SIG-M5 treated with dmso at 0.1 percent for 504 hours (cell line): ENCODE data around the gene C2CD5.

Source experiments
- DNase-seq: peaks from one replicate; lab custom pipeline; 2025; ENCODE audit not compliant: unreplicated experiment; lab: John Stamatoyannopoulos, UW

The C2CD5 gene, protein sequence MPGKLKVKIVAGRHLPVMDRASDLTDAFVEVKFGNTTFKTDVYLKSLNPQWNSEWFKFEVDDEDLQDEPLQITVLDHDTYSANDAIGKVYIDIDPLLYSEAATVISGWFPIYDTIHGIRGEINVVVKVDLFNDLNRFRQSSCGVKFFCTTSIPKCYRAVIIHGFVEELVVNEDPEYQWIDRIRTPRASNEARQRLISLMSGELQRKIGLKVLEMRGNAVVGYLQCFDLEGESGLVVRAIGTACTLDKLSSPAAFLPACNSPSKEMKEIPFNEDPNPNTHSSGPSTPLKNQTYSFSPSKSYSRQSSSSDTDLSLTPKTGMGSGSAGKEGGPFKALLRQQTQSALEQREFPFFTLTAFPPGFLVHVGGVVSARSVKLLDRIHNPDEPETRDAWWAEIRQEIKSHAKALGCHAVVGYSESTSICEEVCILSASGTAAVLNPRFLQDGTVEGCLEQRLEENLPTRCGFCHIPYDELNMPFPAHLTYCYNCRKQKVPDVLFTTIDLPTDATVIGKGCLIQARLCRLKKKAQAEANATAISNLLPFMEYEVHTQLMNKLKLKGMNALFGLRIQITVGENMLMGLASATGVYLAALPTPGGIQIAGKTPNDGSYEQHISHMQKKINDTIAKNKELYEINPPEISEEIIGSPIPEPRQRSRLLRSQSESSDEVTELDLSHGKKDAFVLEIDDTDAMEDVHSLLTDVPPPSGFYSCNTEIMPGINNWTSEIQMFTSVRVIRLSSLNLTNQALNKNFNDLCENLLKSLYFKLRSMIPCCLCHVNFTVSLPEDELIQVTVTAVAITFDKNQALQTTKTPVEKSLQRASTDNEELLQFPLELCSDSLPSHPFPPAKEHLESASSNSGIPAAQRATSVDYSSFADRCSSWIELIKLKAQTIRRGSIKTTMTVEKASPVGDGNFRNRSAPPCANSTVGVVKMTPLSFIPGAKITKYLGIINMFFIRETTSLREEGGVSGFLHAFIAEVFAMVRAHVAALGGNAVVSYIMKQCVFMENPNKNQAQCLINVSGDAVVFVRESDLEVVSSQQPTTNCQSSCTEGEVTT

DNA sequence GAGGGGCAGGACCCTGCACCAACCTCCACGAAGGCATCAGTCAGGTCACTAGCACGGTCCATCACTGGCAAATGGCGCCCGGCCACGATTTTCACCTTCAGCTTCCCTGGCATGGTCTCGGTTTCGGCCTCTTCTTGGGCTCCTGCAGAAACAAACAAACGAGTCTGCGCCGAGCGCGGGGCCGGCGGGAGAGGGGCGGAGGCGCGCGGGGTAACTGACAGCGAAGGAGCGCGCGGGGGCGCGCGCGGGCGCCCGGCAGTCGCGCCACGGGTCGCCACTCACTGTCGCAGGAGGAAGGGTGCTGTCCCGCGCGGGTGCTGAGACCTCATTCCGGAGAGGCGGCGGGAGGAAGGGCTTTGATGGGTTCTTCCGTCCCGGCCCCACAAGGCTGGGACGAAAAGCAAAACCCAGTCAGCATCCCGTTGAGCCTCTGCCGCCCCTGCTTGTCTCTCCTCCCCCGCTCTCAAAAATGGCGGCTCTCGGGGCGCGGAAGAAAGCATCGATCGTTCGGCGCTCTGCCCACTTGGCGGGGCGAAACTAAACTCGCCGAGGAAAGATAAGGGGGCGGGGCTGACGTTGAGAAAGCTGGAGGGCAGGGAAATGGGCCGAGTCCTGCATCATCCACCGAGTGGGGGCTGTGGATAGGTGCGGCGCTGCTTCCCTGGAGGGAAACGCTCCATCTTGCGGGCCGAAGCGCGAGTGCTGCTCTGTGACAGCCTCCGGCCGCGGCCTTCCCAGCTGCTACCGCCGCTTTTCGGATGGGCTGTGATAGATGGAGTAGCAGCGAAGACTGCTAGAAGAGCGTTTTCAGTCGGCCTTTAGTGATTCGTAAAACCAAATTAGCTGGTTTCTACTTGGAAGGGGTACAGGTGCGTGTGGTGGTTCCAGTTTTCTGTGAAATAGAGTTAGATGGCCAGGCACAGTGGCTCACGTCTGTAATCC lies at the start of gene C2CD5:
C2CD5 (minus strand) TSS at position 505 of the 942 bp plus-strand sequence; CDS start at position 113, 392 bp downstream.
- DNase-seq, result peak; percentile 94

GRCh38 chr12:22593864-22594263 lies 49.5 kb upstream of the C2CD5 start:
- DNase-seq, result no peak

DNA sequence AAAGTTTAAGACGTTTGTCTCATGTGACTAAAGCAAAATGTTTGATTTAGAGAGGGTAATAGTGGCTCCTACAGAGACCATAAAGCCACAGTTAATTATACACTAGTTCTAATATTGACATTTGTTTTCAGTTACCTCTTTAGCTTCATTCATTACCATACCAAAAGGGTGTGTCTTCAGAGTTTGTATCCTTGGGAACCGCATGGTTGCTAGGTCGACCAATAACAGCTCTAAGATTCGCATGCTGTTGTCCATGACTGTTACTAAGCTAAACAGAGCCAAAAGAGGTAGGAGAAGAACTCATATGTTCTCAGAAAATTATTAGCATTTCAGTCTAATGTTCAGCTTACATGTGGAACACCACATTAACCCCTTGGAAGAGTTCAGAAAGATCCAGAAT lies 44.5 kb upstream of the C2CD5 start:
- DNase-seq, result no peak

DNA sequence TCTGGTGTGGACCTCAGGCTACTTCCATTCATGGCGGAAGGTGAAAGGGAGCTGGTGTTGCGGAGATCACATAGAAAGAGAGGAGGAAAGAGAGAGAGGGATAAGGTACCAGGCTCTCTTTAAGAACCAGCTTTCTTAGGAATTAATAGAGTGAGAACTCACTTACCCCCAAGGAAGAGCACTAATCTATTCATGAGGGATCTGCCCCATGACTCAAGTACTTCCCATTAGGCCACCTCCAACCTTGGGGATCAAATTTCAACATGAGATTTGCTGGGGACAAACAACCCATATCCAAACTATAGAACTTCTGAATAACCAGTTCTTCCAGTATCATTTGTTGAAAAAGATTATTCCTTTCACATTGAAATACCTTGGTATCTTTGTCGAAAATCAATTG lies 34.0 kb upstream of the C2CD5 start:
- DNase-seq, result no peak

DNA sequence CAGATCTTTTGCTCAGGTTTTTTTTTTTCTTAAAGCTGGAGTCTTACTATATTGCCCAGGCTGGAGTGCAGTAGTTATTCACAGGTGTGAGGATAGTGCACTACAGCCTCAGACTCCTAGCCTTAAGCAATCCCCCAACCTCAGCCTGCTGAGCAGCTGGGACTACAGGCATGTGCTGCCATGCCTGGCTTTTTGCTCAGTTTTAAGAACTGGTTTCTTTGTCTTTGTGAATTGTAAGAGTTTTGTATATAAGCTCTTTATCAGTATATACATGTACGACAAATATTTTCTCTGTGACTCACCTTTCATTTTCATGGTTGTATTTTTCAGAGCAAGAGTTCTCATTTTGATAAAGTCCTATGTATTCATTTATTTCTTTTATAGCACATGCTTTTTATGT lies 33.3 kb upstream of the C2CD5 start:
- no peak for DNase-seq

- no peak for DNase-seq
These were observed 32.1 kb upstream of the C2CD5 start for GRCh38 chr12:22576473-22576872.

- no peak for DNase-seq
These were observed 31.7 kb upstream of the C2CD5 start for GRCh38 chr12:22576065-22576464.

DNA sequence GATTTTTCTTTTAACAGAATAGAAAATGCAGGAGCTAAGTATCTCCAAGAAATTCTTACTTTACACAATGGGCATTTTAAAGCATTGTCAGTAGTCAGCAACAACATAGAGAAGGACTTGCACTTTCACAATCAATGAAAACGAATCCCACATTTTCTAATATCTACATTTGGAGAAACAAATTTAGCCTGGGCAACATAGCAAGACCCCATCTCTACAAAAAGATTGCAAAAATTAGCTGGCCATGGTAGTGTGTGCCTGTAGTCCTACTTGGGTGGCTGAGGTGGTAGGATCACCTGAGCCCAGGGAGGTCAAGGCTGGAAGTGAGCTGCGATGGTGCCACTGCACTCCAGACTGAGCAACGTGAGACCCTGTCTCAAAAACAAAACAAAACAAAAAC lies 30.6 kb upstream of the C2CD5 start:
- no peak for DNase-seq

GRCh38 chr12:22573181-22573580 lies 28.8 kb upstream of the C2CD5 start:
- DNase-seq, result no peak

DNA sequence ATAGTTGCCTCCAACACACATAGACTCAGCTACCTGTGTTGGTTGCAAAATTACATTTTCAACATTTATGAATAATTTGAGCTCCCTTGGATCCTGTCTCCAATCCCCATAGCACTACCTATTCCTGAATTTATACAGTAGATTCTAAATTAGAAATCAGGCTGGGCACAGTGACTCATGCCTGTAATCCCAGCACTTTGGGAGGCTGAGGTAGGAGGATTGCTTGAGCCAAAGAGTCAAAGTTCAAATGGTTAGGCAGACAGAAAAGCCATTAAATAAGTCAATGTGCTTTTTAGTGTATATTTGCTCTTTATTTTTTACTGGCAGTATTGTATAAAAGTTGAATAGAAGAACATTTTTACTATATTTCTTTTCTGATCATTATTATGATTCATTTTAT lies 24.9 kb upstream of the C2CD5 start:
- DNase-seq, result no peak

DNA sequence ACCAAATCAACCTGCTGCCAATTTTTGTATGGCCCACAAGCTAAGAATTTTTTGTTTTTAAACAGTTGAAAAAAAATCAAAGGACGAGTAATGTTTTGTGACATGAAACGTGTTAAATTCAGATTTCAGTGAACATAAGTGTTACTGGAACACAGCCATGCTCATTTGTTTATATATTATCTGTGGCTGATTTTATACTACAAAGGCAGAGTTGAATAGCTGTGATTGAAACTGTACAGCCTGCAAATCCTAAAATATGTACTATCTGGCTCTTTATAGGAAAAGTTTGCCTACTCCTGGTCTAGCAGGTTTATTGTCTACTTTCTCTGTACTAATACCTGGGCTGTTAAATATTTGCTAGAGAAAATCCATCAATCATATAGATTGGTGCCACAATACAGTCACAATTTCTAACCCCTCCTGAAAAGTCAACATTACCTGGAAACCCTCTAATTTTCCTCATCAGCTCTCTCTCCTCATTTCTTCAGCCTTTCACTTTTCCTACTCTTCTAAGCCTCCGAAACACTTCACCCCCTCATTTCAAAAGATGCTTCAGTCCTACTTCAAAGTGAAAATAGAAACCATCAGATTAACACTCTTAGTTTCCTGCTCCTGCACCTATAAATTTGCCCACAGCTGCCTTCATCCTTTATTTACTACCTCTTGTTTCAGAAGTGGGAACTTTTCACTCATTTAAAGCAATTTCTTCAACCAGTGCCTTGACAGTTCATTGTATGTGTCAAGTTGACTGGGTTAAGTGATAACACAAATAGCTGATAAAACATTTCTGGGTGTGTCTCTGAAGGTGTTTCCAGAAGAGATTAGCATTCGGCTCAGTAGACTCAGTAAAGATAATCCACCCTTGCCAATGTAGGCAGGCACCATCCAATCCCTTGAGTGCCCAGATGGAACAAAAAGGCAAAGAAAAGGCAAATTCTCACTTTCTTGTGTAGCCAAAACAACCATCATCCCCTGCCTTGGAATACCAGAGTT lies 18.0 kb upstream of the C2CD5 start:
- no peak for DNase-seq

DNA sequence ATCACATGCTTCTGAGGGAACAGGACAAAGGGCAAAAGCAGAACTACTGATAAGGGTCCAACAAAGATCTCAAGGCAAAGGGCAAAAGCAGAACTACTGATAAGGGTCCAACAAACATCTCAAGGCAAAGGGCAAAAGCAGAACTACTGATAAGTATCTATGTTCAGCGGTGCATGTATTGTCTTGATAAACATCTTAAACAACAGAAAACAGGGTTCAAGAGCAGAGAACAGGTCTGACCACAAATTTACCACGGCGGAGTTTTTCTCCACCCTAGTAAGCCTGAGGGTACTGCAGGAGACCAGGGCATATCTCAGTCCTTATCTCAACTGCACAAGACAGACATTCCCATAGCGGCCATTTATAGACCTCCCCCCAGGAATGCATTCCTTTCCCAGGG lies 10.4 kb upstream of the C2CD5 start:
- peak; percentile 77 for DNase-seq

DNA sequence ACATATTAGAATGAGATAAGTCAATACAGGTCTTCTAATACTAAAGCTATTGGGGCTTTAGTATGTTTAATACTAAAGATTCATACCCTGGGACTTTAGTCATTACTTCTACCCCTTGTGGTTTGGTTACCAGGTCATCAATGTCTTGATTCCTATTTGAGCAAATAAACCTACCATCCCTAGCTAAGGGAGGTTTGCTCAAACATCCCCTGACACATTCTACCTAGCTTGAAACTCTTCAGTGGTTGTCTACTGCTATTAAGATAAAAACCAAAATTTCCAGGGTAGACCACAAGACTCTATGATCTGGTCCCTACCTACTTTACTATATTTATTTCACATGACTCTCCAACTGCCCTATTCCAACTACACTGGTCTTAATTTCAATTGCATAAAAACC lies 7.3 kb upstream of the C2CD5 start:
- DNase-seq, result no peak

DNA sequence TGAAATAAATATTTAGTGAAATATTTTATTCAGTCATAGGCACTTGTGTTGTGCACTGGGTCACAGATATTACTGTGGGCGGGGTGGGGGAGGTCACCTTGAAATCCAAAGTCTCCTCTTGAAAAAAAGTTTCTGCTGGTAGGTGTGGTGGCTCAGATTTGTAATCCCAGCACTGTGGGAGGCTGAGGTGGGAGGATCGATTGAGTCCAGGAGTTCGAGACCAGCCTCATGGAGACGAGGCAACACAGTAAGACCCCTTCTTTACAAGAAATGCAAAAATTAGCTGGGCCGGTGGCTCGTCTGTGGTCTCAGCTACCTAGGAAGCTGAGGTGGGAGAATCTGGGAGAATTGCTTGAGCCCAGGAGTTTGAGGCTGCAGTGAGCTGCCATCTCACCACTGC lies 913 bp upstream of the C2CD5 start:
- no peak for DNase-seq

DNA sequence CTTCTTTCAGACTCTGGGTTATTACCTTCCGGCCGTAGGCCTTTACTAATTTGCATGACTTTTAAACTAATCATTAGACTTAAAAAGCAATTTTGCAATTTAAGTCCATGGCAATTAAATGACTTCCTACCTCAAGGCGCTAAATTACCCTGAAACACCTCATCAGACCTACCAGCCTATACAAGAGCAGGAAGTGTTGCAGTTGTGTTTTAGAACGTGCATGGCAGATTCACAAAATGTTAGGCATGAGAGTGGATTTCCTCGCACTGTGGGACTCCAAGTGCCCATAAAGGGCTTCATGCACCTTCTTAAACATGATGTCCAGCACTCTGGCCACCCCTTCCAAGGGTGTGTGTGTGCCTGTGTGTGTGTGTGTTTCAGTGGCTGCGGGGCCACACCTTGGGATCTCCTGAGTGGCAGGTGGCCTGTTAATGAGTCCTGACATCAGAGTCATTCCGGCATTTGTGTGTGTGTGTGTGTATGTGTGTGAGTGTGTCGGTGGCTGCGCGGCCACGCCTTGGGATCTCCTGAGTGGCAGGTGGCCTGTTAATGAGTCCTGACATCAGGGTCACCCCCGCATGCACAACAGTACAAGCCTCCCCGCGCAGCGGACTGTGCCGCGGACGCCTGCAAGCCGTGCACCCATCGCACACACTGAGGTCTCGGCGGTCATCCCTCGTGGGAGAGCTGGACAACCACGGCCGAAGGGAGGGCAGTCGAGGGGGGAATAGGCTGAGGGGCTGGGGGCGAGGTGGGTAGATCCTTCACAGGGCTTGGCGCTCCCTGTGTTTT lies 900 bp downstream of the C2CD5 start:
- peak; percentile 29 for DNase-seq

GRCh38 chr12:22541496-22542155 lies 2.7 kb downstream of the C2CD5 start:
- DNase-seq, result peak; percentile 67

GRCh38 chr12:22539055-22539454 lies 5.3 kb downstream of the C2CD5 start:
- DNase-seq, result peak; percentile 94

GRCh38 chr12:22538311-22538710 lies 6.0 kb downstream of the C2CD5 start:
- DNase-seq, result no peak
